ENCODE results near the gene BRICD5.

DNA sequence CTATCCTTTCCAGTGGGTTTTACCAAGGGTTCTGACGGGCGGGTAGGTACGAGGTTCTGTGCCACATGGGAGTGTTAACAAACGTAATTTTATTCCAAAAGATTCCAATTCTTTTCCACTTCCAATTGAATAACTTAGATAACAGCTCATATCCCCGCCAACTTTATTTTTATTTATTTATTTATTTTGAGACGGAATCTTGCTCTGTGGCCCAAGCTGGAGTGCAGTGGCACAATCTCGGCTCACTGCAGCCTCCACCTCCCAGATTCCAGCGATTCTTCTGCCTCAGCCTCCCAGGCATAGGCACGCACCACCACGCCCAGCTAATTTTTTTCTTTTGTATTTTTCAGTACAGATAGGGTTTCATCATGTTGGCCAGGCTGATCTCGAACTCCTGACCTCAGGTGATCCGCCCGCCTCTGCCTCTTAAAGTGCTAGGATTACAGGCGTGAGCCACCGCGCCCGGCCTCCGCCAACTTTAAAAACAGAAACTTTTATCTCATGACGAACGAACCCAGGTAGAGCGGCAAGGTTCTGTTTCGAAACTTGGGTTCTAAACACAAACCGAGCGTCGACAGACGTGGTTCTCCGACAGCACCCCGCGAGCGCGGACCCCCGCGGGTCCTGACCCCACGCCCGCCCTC is 40.1 kb upstream of the BRICD5 start:
- TF ChIP-seq EZH2 (IDR thresholded peaks at IDR 0.05; ENCODE audit: insufficient read depth, poor library complexity, severe bottlenecking) = no peak
- TF ChIP-seq EZH2phosphoT487 (IDR thresholded peaks at IDR 0.05; ENCODE audit: insufficient read depth, low read depth) = no peak
